HAP-1 (cell line): ENCODE data around the gene KIFC3.

Experiments
- DNase-seq, 2 experiments: peaks; one replicate each; pipeline ENCODE4 v3.0.0-alpha.2; 2016 to 2020; ENCODE audit warnings: low spot score in 2 of 2
- H3K27me3 ChIP-seq: fragments of 250-450 bp; sonication (Bioruptor Pico); 2 replicates; pipeline ENCODE4 v1.5.1; 2020; ENCODE audit warnings: low read depth, mild to moderate bottlenecking, moderate library complexity
- H3K36me3 ChIP-seq: fragments of 250-450 bp; sonication (Bioruptor Pico); replicated peaks from 2 replicates; pipeline ENCODE4 v1.5.1; 2020; ENCODE audit warnings: mild to moderate bottlenecking
- H3K4me1 ChIP-seq: fragments of 250-450 bp; sonication (Bioruptor Pico); 2 replicates; pipeline ENCODE4 v1.5.1; 2020; ENCODE audit warnings: mild to moderate bottlenecking
- H3K4me3 ChIP-seq: fragments of 250-450 bp; sonication (Bioruptor Pico); 2 replicates; pipeline ENCODE4 v1.5.1; 2020; ENCODE audit warnings: mild to moderate bottlenecking, moderate library complexity
- H3K9me3 ChIP-seq: fragments of 250-450 bp; sonication (Bioruptor Pico); 2 replicates; pipeline ENCODE4 v1.5.1; 2020; ENCODE audit warnings: mild to moderate bottlenecking, moderate library complexity
- in situ Hi-C: fragments of 300-500 bp; cut with MboI; formaldehyde crosslinking; loops from 3 replicates; pipeline ENCODE4 v1.14.3; 2020; ENCODE audit warnings: low sequenced_read_pairs, inconsistent platforms, mixed read lengths

KIFC3 gene

GRCh38 chr16:57830890-57831484 lies 28.7 kb upstream of the KIFC3 start:
- Histone ChIP-seq H3K4me1 (no peaks in the 10 kb centered on the region; the same call in 1 of the 2 replicates), H3K27me3 (no peaks in the 10 kb centered on the region), H3K36me3 (no peaks in the 10 kb centered on the region), H3K9me3 (no peaks in the 10 kb centered on the region), H3K4me3 (no peak overlapping the region)
- no peak for DNase-seq
- in situ Hi-C loops, result no loop called here

- DNase-seq, result no peak
- in situ Hi-C loops, result no loop called here
- H3K27me3 ChIP-seq, result no peaks in the 10 kb centered on the region
- no peaks in the 10 kb centered on the region for H3K9me3 ChIP-seq
- no peak overlapping the region for H3K4me3 ChIP-seq
- no peaks in the 10 kb centered on the region for H3K36me3 ChIP-seq
- H3K4me1 ChIP-seq, result no peaks in the 10 kb centered on the region; the same call in 1 of the 2 replicates
Observed at GRCh38 chr16:57829969-57830360, 27.7 kb upstream of the KIFC3 start.

DNA sequence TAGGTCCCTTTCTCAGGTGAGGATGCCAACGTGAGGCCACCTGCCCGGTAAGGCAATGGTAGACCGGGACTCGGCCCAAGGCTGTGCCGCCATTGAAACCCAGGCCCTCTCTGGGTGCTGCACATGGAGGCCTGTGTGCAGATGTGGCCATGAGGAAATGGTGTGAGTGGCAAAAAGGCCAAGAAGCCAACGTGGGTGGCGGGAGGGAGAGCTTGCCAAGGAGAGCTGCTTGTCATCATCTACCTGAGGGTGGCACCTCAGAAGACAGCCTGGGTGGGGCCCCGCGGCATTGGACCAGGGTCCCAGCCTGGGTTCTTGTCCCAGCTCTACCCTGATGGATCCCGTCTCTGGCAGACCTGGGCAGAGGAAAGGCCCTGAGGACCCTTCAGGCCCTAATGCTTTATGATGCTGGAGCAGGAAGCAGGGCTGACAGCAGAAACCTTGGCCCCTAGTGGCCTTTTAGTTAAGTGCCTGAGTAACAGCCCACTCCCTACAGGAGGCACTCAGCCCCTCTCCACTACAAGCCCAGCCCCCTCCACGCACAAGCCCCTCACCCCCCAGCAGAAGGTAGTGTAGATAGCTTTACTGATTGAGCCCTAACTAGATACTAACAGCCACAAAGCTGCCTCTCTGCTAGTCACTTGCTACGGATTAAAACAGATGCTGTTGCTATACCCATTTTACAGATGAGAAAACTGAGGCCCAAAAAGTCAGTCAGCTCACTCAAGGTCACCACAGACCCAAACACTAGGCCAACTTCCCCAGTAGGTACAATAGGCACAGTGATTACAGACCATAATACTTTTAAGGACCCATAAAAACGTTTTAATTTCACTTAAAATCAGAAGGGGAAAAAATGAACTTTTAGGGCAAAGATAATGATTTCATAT lies 26.2 kb upstream of the KIFC3 start:
- H3K4me1 ChIP-seq, result no peaks in the 10 kb centered on the region
- in situ Hi-C loops, result no loop called here
- H3K27me3 ChIP-seq, result no peaks in the 10 kb centered on the region
- no peaks in the 10 kb centered on the region for H3K9me3 ChIP-seq
- DNase-seq, result no peak
- H3K36me3 ChIP-seq, result no peaks in the 10 kb centered on the region
- H3K4me3 ChIP-seq, result no peak overlapping the region

DNA sequence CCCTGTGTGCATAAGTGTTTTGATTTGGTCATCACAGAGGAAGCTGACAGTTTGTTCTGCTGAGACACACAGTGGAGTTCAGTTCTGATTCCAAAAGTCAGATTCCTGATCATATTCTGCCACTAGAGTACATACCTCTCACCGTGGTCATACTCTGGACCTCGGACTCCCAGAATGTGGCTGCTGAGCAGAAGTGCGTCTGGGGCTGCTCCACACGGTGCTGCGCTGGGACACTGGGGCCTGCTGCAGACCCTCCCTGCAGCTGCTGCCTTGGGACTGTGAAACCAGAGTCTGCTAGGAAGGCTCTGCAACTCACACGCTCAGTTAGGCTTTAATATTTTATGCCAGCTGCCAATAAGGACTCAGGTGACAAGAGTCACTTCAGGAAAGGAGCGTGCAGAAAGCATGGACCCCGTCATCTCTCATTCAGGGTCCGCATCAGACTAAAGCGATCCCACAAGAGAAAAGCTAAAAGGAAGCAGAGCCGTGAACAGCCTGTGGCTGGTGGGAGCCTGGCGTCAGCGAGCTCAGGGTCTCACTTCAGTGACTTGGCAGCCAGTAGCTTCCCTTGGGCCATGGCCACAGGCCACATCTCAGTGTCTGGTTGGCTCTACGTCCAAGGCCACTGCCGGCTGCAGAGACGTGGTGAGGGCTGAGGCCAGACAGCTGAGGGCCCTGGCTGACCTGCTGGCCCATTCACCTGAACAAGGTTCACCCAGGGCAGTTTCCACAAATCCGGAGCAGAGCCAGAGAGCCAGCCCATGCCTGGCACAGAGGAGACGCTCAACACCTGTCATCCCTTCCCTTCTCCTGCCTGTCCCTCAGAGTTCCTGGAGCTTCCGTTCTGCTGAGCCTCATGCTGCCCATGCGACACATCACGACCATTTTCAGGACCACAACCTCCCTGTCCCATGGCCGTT lies 24.7 kb upstream of the KIFC3 start:
- in situ Hi-C loops, result no loop called here
- no peak for DNase-seq
- H3K4me1 ChIP-seq, result 0 out of 2 replicates have a peak, but pooled peaks cover 2% of the 10 kb centered on the region

DNA sequence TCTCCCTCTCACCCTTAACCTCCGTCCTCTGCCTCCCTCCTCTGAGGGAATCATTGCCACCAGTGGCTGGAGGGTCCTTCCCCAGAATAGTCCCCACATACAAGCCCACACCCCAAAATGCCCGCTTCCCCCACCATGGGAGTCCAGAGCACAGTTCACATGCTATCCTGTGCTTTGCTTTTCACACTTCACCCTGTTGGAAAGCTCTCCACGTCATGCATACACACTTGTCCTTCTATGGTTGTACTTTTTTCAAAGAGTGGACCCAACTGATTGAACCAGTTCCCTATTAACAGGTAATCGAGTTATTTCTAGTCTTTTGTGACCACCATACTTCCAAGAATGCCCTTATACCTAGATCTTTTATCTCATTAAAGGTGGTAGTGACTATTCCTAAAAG lies 23.8 kb upstream of the KIFC3 start:
- in situ Hi-C loops, result no loop called here
- no peak for DNase-seq
- 0 out of 2 replicates have a peak, but pooled peaks cover 2% of the 10 kb centered on the region for H3K4me1 ChIP-seq
- no peaks in the 10 kb centered on the region for H3K27me3 ChIP-seq
- no peaks in the 10 kb centered on the region for H3K36me3 ChIP-seq
- H3K4me3 ChIP-seq, result no peak overlapping the region
- H3K9me3 ChIP-seq, result no peaks in the 10 kb centered on the region

More for the DNA sequence above, 24.7 kb upstream of the KIFC3 start:
- H3K36me3 ChIP-seq, result no peaks in the 10 kb centered on the region
- no peak overlapping the region for H3K4me3 ChIP-seq
- no peaks in the 10 kb centered on the region for H3K27me3 ChIP-seq
- no peaks in the 10 kb centered on the region for H3K9me3 ChIP-seq

DNA sequence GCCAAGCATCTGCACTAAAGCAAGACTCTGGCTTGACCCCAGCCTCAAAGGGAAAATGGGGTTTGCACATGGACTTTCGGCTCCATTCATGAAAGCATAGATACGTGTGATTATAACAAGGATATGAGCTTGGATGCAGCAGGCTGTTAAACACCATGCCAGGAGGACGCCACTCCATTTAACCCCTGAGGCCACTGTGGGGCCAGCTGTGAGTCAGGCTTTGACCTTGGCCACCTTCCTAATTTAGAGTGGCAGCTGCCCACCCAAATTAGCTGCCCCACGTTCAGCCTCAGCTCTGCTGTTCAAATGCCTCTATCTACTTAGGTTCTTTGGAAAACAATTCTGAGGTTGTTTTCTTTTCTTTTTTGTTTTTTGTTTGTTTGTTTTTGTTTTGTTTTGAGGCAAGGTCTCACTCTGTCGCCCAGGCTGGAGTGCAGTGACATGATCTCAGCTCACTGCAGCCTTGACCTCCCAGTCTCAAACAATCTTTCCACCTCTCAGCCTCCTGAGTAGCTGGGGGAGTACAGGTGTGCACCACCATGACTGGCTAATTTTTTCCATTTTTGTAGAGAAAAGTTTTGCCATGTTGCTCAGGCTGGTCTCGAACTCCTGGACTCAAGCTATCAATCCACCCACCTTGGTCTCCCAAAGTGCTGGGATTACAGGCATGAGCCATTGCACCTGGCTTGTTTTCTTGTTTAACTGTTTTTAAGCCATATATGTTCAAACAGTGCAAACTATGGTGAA lies 23.2 kb upstream of the KIFC3 start:
- no peak for DNase-seq
- 0 out of 2 replicates have a peak, but pooled peaks cover 2% of the 10 kb centered on the region for H3K4me1 ChIP-seq
- H3K9me3 ChIP-seq, result no peaks in the 10 kb centered on the region
- no peaks in the 10 kb centered on the region for H3K27me3 ChIP-seq
- H3K36me3 ChIP-seq, result no peaks in the 10 kb centered on the region
- H3K4me3 ChIP-seq, result no peak overlapping the region
- in situ Hi-C loops, result no loop called here

DNA sequence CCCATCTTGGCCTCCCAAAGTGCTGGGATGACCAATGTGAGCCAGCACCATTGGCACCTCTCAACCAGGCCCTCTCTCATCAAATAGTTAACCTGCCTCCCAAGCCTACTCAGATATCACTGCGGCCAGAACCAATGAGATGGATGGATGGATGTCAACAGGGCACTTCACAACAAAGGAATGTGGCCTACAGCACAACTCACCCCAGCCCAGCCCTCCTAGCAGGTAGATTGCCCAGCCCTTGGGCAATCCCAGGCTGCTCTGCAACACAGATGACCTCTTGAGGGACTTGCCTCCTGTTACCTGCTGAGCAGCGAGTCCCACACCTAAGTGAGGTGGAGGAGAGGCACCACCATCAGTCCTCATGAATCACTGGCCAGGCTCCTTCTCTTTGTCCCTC lies 22.6 kb upstream of the KIFC3 start:
- 0 out of 2 replicates have a peak, but pooled peaks cover 2% of the 10 kb centered on the region for H3K4me1 ChIP-seq
- in situ Hi-C loops, result no loop called here

DNA sequence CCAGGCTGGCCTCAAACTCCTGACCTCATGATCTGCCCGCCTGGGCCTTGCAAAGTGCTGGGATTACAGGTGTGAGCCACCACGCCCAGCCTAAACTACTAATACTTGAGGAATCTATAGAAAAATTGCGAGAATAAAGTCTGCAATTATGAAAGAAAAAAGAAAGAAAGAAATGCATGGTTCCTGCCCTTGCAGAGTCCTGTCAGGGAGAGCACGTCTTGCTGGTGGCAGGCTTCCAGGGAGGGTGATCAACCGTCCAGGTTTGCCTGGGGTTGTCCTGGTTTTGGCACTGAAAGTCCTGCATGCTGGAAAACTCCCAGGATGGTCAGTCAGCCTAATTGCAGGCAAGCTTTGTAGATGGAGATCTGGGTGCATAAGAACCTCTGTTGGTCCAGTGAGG lies 21.5 kb upstream of the KIFC3 start:
- in situ Hi-C loops, result no loop called here
- H3K9me3 ChIP-seq, result no peaks in the 10 kb centered on the region
- DNase-seq, result no peak
- H3K27me3 ChIP-seq, result no peaks in the 10 kb centered on the region
- H3K4me3 ChIP-seq, result no peak overlapping the region
- no peaks in the 10 kb centered on the region for H3K36me3 ChIP-seq
- H3K4me1 ChIP-seq, result 0 out of 2 replicates have a peak, but pooled peaks cover 2% of the 10 kb centered on the region

More for the DNA sequence above, 22.6 kb upstream of the KIFC3 start:
- no peak for DNase-seq
- H3K9me3 ChIP-seq, result no peaks in the 10 kb centered on the region
- no peaks in the 10 kb centered on the region for H3K36me3 ChIP-seq
- H3K4me3 ChIP-seq, result no peak overlapping the region
- no peaks in the 10 kb centered on the region for H3K27me3 ChIP-seq

DNA sequence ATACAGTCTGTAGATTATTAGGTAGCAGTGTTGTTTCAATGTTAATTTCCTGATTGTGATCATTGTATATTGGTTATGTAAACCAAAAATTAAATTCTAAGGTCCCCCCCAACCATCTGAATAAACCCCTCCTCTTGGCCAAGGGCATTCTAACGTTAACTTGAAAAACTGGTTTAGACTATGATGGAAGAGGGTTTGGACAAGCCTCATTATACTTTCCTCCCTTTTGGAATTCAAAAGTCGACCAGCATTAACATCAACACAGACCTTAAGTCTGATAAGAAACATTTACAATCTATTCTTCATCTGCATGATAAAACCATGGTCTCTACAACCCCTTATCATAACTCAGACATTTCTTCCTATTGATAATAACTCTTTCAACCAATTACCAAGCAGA lies 20.6 kb upstream of the KIFC3 start:
- no peaks in the 10 kb centered on the region for H3K36me3 ChIP-seq
- no peak overlapping the region for H3K4me3 ChIP-seq
- no peaks in the 10 kb centered on the region for H3K9me3 ChIP-seq
- in situ Hi-C loops, result no loop called here
- DNase-seq, result no peak
- H3K27me3 ChIP-seq, result no peaks in the 10 kb centered on the region
- H3K4me1 ChIP-seq, result 0 out of 2 replicates have a peak, but pooled peaks cover 2% of the 10 kb centered on the region

- no peaks in the 10 kb centered on the region for H3K36me3 ChIP-seq
Observed at GRCh38 chr16:57822018-57822553, 19.8 kb upstream of the KIFC3 start.

DNA sequence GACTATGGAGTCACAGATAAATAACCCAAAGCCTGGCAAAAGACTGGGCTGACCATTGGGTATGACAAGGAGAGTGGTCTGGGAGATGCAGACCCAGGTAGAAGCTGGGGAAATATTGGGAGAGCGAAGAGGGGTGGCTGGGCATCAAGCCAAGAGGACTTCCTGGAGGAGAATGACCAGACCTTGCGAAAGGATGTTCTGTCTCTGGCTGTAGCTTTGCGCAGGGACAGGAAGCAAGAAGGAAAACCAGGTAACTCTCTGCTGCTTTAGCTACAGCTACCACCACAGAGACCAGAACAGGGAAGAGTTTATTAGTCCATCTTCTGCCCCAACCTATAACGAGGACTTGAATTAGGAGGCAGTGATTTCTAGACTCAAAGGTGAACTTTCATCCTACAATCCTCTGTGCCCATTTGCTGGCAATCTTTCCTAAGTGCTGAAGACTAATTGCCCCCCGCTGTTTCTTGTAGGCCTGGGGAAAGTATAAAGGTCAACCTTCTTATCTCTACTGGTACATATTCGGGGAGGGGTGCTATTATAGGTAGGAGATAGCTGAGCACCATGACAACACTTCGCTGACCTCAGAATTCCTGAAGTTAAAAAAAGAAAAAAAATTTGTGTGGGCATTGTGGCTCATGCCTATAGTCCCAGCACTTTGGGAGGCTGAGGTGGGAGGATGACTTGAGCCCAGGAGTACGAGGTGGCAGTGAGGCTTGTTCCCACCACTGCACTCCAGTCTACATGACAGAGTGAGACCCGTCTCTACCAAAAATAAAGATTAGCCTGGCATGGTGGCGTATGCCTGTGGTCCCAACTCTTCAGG lies 19.1 kb upstream of the KIFC3 start:
- Histone ChIP-seq H3K27me3 (no peaks in the 10 kb centered on the region), H3K4me3 (no peak overlapping the region), H3K9me3 (no peaks in the 10 kb centered on the region), H3K4me1 (0 out of 2 replicates have a peak, but pooled peaks cover 2% of the 10 kb centered on the region), H3K36me3 (no peaks in the 10 kb centered on the region)
- in situ Hi-C loops, result no loop called here
- no peak for DNase-seq

More at GRCh38 chr16:57822018-57822553, 19.8 kb upstream of the KIFC3 start:
- 0 out of 2 replicates have a peak, but pooled peaks cover 2% of the 10 kb centered on the region for H3K4me1 ChIP-seq
- H3K4me3 ChIP-seq, result no peak overlapping the region
- no peaks in the 10 kb centered on the region for H3K9me3 ChIP-seq
- no peaks in the 10 kb centered on the region for H3K27me3 ChIP-seq
- in situ Hi-C loops, result no loop called here
- DNase-seq, result no peak

GRCh38 chr16:57818377-57819064 lies 16.2 kb upstream of the KIFC3 start:
- in situ Hi-C loops, result no loop called here
- Histone ChIP-seq H3K27me3 (no peaks in the 10 kb centered on the region), H3K36me3 (no peaks in the 10 kb centered on the region), H3K9me3 (no peaks in the 10 kb centered on the region), H3K4me1 (0 out of 2 replicates have a peak, but pooled peaks cover 2% of the 10 kb centered on the region), H3K4me3 (no peak overlapping the region)
- no peak for DNase-seq
